ENCODE results near the gene RACK1. TPM values are rescaled to one million over a fixed set of nuclear protein-coding genes. Genes with fewer than 3 reads are reported as not detected.

RACK1 gene
- total and polyA plus RNA-seq, 2 donors, result 2,408 to 2,993 TPM

GRCh38 chr5:181207214-181207959 lies 36.3 kb downstream of the RACK1 start:
- H3K27ac ChIP-seq (ENCODE audit: low read depth), result peak overlapping the region; percentile 15
- whole genome bisulfite sequencing, result under 1% methylated on average over 36 of the region's 36 CpGs
- DNase-seq (ENCODE audit: extremely low spot score), result no peak
- H3K36me3 ChIP-seq (ENCODE audit: insufficient read depth), result no peaks in the 10 kb centered on the region
- peaks cover 3% of the 10 kb centered on the region for H3K4me1 ChIP-seq (ENCODE audit: insufficient read depth)
- H3K4me3 ChIP-seq (ENCODE audit: low read depth, low read length), result peak overlapping the region; percentile 29

- no peak overlapping the region for H3K27ac ChIP-seq (ENCODE audit: low read depth)
- peaks cover 3% of the 10 kb centered on the region for H3K4me1 ChIP-seq (ENCODE audit: insufficient read depth)
- WGBS, result 12% methylated on average over 37 of the region's 37 CpGs
- no peak for DNase-seq (ENCODE audit: extremely low spot score)
- no peaks in the 10 kb centered on the region for H3K36me3 ChIP-seq (ENCODE audit: insufficient read depth)
- H3K4me3 ChIP-seq (ENCODE audit: low read depth, low read length), result peak overlapping the region; percentile 47
These were observed 37.7 kb downstream of the RACK1 start for GRCh38 chr5:181205761-181206649.

GRCh38 chr5:181204826-181205760 lies 38.6 kb downstream of the RACK1 start, which contains the start of gene TRIM7:
Gene TRIM7 (minus strand): TSS chr5:181205196. CDS start chr5:181205110, 86 bp downstream.
- Histone ChIP-seq H3K4me1 (ENCODE audit: insufficient read depth) (peaks cover 3% of the 10 kb centered on the region), H3K36me3 (ENCODE audit: insufficient read depth) (no peaks in the 10 kb centered on the region), H3K27ac (ENCODE audit: low read depth) (no peak within 1 kb of the TSS), H3K4me3 (ENCODE audit: low read depth, low read length) (peak within 1 kb of the TSS; percentile 47)
- 1% methylated on average over 94 of the region's 94 CpGs for WGBS
- no peak for DNase-seq (ENCODE audit: extremely low spot score)

GRCh38 chr5:181204113-181204825 lies 39.4 kb downstream of the RACK1 start:
- WGBS, result under 1% methylated on average over 67 of the region's 67 CpGs
- Histone ChIP-seq H3K27ac (ENCODE audit: low read depth) (no peak overlapping the region), H3K36me3 (ENCODE audit: insufficient read depth) (no peaks in the 10 kb centered on the region), H3K4me1 (ENCODE audit: insufficient read depth) (peaks cover 3% of the 10 kb centered on the region), H3K4me3 (ENCODE audit: low read depth, low read length) (peak overlapping the region; percentile 47)
- DNase-seq (ENCODE audit: extremely low spot score), result no peak

- no peak for DNase-seq (ENCODE audit: extremely low spot score)
- WGBS, result 9% methylated on average over 17 of the region's 17 CpGs
- H3K4me1 ChIP-seq (ENCODE audit: insufficient read depth), result peaks cover 3% of the 10 kb centered on the region
- no peak overlapping the region for H3K27ac ChIP-seq (ENCODE audit: low read depth)
- H3K4me3 ChIP-seq (ENCODE audit: low read depth, low read length), result peak overlapping the region; percentile 47
- no peaks in the 10 kb centered on the region for H3K36me3 ChIP-seq (ENCODE audit: insufficient read depth)
These were observed 40.0 kb downstream of the RACK1 start for GRCh38 chr5:181203777-181204112.

- Histone ChIP-seq H3K36me3 (ENCODE audit: insufficient read depth) (no peaks in the 10 kb centered on the region), H3K27ac (ENCODE audit: low read depth) (no peak overlapping the region), H3K4me3 (ENCODE audit: low read depth, low read length) (no peak overlapping the region), H3K4me1 (ENCODE audit: insufficient read depth) (peaks cover 3% of the 10 kb centered on the region)
- no peak for DNase-seq (ENCODE audit: extremely low spot score)
- 73% methylated on average over 11 of the region's 11 CpGs for WGBS
These were observed 40.5 kb downstream of the RACK1 start for GRCh38 chr5:181203093-181203711.

- Histone ChIP-seq H3K36me3 (ENCODE audit: insufficient read depth) (no peaks in the 10 kb centered on the region), H3K4me3 (ENCODE audit: low read depth, low read length) (no peak overlapping the region), H3K27ac (ENCODE audit: low read depth) (no peak overlapping the region), H3K4me1 (ENCODE audit: insufficient read depth) (peaks cover 3% of the 10 kb centered on the region)
- DNase-seq (ENCODE audit: extremely low spot score), result no peak
- WGBS, result 68% methylated on average over 4 of the region's 4 CpGs
These were observed 42.9 kb downstream of the RACK1 start for GRCh38 chr5:181200816-181201215.

- Histone ChIP-seq H3K27ac (ENCODE audit: low read depth) (no peak overlapping the region), H3K36me3 (ENCODE audit: insufficient read depth) (no peaks in the 10 kb centered on the region), H3K4me1 (ENCODE audit: insufficient read depth) (peaks cover 3% of the 10 kb centered on the region), H3K4me3 (ENCODE audit: low read depth, low read length) (no peak overlapping the region)
- WGBS, result 74% methylated on average over 12 of the region's 12 CpGs
- no peak for DNase-seq (ENCODE audit: extremely low spot score)
These were observed 43.6 kb downstream of the RACK1 start for GRCh38 chr5:181199881-181200638.

GRCh38 chr5:181198905-181199519 lies 44.7 kb downstream of the RACK1 start:
- WGBS, result 48% methylated on average over 9 of the region's 9 CpGs
- Histone ChIP-seq H3K4me3 (ENCODE audit: low read depth, low read length) (no peak overlapping the region), H3K36me3 (ENCODE audit: insufficient read depth) (no peaks in the 10 kb centered on the region), H3K4me1 (ENCODE audit: insufficient read depth) (peaks cover 3% of the 10 kb centered on the region), H3K27ac (ENCODE audit: low read depth) (no peak overlapping the region)
- no peak for DNase-seq (ENCODE audit: extremely low spot score)

- WGBS, result 81% methylated on average over 12 of the region's 12 CpGs
- no peak overlapping the region for H3K27ac ChIP-seq (ENCODE audit: low read depth)
- no peak for DNase-seq (ENCODE audit: extremely low spot score)
- H3K4me3 ChIP-seq (ENCODE audit: low read depth, low read length), result no peak overlapping the region
- H3K4me1 ChIP-seq (ENCODE audit: insufficient read depth), result no peaks in the 10 kb centered on the region
- H3K36me3 ChIP-seq (ENCODE audit: insufficient read depth), result no peaks in the 10 kb centered on the region
These were observed 45.5 kb downstream of the RACK1 start for GRCh38 chr5:181198106-181198685.

GRCh38 chr5:181197326-181197951 lies 46.3 kb downstream of the RACK1 start:
- Histone ChIP-seq H3K36me3 (ENCODE audit: insufficient read depth) (no peaks in the 10 kb centered on the region), H3K4me1 (ENCODE audit: insufficient read depth) (no peaks in the 10 kb centered on the region), H3K4me3 (ENCODE audit: low read depth, low read length) (no peak overlapping the region), H3K27ac (ENCODE audit: low read depth) (no peak overlapping the region)
- no peak for DNase-seq (ENCODE audit: extremely low spot score)
- 74% methylated on average over 8 of the region's 8 CpGs for WGBS
